HEK293 (cell line): ENCODE data around the gene CMKLR1.
A peak's percentile ranks its signal among the peaks of the same experiment; 100 is the strongest.

ENCODE experiments used
- CTCF ChIA-PET: fragments of 350-600 bp; formaldehyde crosslinking; extraction: SDS; loops from one replicate; lab custom pipeline; 2021; ENCODE audit warnings: antibody characterized with exemption; lab: Yijun Ruan, JAX
- POLR2A ChIA-PET: fragments of 300-600 bp; formaldehyde crosslinking; extraction: SDS; loops from one replicate; lab custom pipeline; 2020; ENCODE audit warnings: antibody characterized with exemption, inconsistent platforms; lab: Yijun Ruan, JAX
- H3K27ac ChIP-seq: fragments of 200-500 bp; sonication (Bioruptor generic); 2 replicates; pipeline ENCODE4 v1.5.1; 2014; ENCODE audit warnings: low read depth, low read length, control low read depth, inconsistent platforms; ENCODE audit errors: extremely low read depth
- H3K36me3 ChIP-seq, 2 experiments: fragments of 200-500 bp in 1 of 2; sonication (Bioruptor generic) in 1 of 2; 1 replicate in 1 of 2; 2 replicates in 1 of 2; pipeline ENCODE4 v1.5.1; 2014 to 2017; ENCODE audit warnings: inconsistent platforms in 2 of 2, low read length in 2 of 2; ENCODE audit not compliant: control insufficient read depth in 2 of 2, insufficient read depth in 1 of 2
- H3K4me1 ChIP-seq: fragments of 200-500 bp; sonication (Bioruptor generic); 2 replicates; pipeline ENCODE4 v1.5.1; 2014; ENCODE audit warnings: mild to moderate bottlenecking, low read length, inconsistent platforms; ENCODE audit not compliant: control insufficient read depth, insufficient read depth
- H3K4me3 ChIP-seq: 2 replicates; pipeline ENCODE4 v1.5.1; 2011; ENCODE audit warnings: low read depth, mild to moderate bottlenecking, control low read depth, low read length, moderate library complexity
- H3K9me3 ChIP-seq: fragments of 200-500 bp; sonication (Bioruptor generic); 2 replicates; pipeline ENCODE4 v1.5.1; 2014; ENCODE audit warnings: low read depth, low read length, inconsistent platforms; ENCODE audit not compliant: control insufficient read depth, insufficient read depth
- EGR2 ChIP-seq: fragments of 450-650 bp; formaldehyde crosslinking; IDR thresholded peaks from 2 replicates; pipeline ENCODE4 v1.5.1; 2016; ENCODE audit warnings: low read depth, missing biosample characterization, missing genetic modification characterization
- GFI1B ChIP-seq: fragments of 450-650 bp; formaldehyde crosslinking; IDR thresholded peaks from 2 replicates; pipeline ENCODE4 v1.5.1; 2016; ENCODE audit warnings: missing biosample characterization, missing genetic modification characterization
- HOXA7 ChIP-seq: sonication (generic); formaldehyde crosslinking; IDR thresholded peaks from 2 replicates; pipeline ENCODE4 v1.8.1; 2022; ENCODE audit warnings: missing genetic modification reagents, borderline replicate concordance
- TCF7L2 ChIP-seq: IDR thresholded peaks from 2 replicates; pipeline ENCODE4 v1.6.1; 2011; ENCODE audit warnings: low read depth, mild to moderate bottlenecking, inconsistent platforms, low read length, moderate library complexity, borderline replicate concordance
- ZFHX2 ChIP-seq: fragments of 450-650 bp; formaldehyde crosslinking; conservative IDR thresholded peaks from 2 replicates; pipeline ENCODE4 v1.5.1; 2016; ENCODE audit warnings: missing biosample characterization, missing genetic modification characterization
- ZNF146 ChIP-seq: fragments of 450-650 bp; formaldehyde crosslinking; IDR thresholded peaks from 2 replicates; pipeline ENCODE4 v1.5.1; 2016; ENCODE audit warnings: missing biosample characterization, missing genetic modification characterization
- ZNF169 ChIP-seq: fragments of 450-650 bp; formaldehyde crosslinking; IDR thresholded peaks from 2 replicates; pipeline ENCODE4 v1.5.1; 2016; ENCODE audit warnings: missing biosample characterization, missing genetic modification characterization
- ZNF175 ChIP-seq: fragments of 450-650 bp; formaldehyde crosslinking; IDR thresholded peaks from 2 replicates; pipeline ENCODE4 v1.5.1; 2016; ENCODE audit warnings: missing biosample characterization, missing genetic modification characterization
- ZNF341 ChIP-seq: fragments of 450-650 bp; formaldehyde crosslinking; IDR thresholded peaks from 2 replicates; pipeline ENCODE4; 2016; ENCODE audit warnings: low read depth, missing biosample characterization, missing genetic modification characterization
- ZNF350 ChIP-seq: fragments of 450-650 bp; formaldehyde crosslinking; IDR thresholded peaks from 2 replicates; pipeline ENCODE4 v1.5.0; 2017; ENCODE audit warnings: missing biosample characterization, mild to moderate bottlenecking, missing genetic modification characterization
- ZNF521 ChIP-seq: fragments of 450-650 bp; formaldehyde crosslinking; IDR thresholded peaks from 2 replicates; pipeline ENCODE4 v1.5.1; 2017; ENCODE audit warnings: missing biosample characterization, mild to moderate bottlenecking, missing genetic modification characterization
- ZNF560 ChIP-seq: fragments of 450-650 bp; formaldehyde crosslinking; IDR thresholded peaks from 2 replicates; pipeline ENCODE4 v1.5.1; 2017; ENCODE audit warnings: missing biosample characterization, missing genetic modification characterization, borderline replicate concordance
- ZNF654 ChIP-seq: fragments of 450-650 bp; formaldehyde crosslinking; IDR thresholded peaks from 2 replicates; pipeline ENCODE4 v1.5.1; 2016; ENCODE audit warnings: low read depth, missing biosample characterization, missing genetic modification characterization
- ZNF785 ChIP-seq: fragments of 450-650 bp; formaldehyde crosslinking; IDR thresholded peaks from 2 replicates; pipeline ENCODE4 v1.5.1; 2016; ENCODE audit warnings: missing biosample characterization, missing genetic modification characterization
- TF ChIP-seq, protein P1 (sequence below): fragments of 450-650 bp; formaldehyde crosslinking; IDR thresholded peaks from 2 replicates; pipeline ENCODE4 v1.5.1; 2016; ENCODE audit warnings: missing biosample characterization, missing genetic modification characterization, borderline replicate concordance
- TF ChIP-seq, protein P2 (sequence below): fragments of 450-650 bp; formaldehyde crosslinking; conservative IDR thresholded peaks from 2 replicates; pipeline ENCODE4 v1.5.1; 2016; ENCODE audit warnings: low read depth, missing biosample characterization, missing genetic modification characterization
- TF ChIP-seq, protein P3 (sequence below): fragments of 450-650 bp; formaldehyde crosslinking; IDR thresholded peaks from 2 replicates; pipeline ENCODE4 v1.5.1; 2016; ENCODE audit warnings: missing biosample characterization, missing genetic modification characterization

The CMKLR1 gene

DNA sequence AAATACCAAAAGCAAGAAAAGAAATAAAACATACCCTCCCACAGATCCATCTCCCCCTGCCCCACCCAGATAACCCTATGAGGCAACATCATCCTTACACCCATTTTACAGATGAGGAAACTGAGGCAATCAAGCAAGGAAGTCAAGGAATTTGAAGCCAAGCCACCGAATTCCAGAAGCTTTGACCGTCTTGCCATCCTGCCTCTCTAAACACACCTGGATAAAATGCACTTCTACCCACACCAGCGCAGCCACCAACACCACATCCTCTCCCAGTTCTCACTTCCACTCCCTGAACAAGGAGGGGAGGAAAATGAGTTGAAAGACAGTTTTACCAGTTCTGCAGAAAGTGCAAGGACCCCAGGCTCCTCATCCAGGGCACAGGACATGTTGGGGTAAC lies 13.6 kb downstream of the CMKLR1 start:
- Histone ChIP-seq H3K4me3 (no peak overlapping the region), H3K4me1 (no peaks in the 10 kb centered on the region), H3K27ac (no peak overlapping the region), H3K36me3 (no peaks in the 10 kb centered on the region), H3K9me3 (no peaks in the 10 kb centered on the region)
- POLR2A ChIA-PET = no interaction called here
- CTCF ChIA-PET = interaction anchor here (0.7 kb wide), 1 partner anchor 185 kb away, joined by 3 read pairs; no protein-coding TSS in a partner anchor
- TF ChIP-seq ZNF146 (tag by site-specific recombination) = no peak

DNA sequence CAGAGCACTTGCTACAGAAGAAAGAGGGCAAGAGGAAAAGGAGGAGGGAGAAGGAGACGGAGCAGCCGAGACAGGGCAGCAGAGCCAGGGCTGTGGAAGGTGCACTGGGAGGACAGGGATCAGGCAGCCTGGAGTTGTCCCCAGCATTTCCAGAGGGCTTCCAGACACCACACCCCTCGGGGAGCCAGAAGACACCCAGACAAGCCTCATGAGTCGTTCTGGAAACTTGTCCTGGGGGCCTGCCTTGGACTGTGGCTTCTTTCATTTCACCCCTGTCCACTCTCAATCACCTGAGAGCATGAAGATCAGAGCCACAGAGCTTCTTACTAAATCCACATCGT lies 14.1 kb downstream of the CMKLR1 start:
- ChIA-PET POLR2A (no interaction called here), CTCF (interaction anchor here (0.6 to 0.7 kb wide), 2 partner anchors 22 to 185 kb away, joined by 3 read pairs; no protein-coding TSS in a partner anchor)
- Histone ChIP-seq H3K9me3 (no peaks in the 10 kb centered on the region), H3K36me3 (no peaks in the 10 kb centered on the region), H3K4me1 (no peaks in the 10 kb centered on the region), H3K4me3 (no peak overlapping the region), H3K27ac (no peak overlapping the region)
- TF ChIP-seq ZNF654 (tag by site-specific recombination) (no peak), ZNF175 (tag by site-specific recombination) (no peak), HOXA7 (CRISPR knock-in tag) (no peak)

DNA sequence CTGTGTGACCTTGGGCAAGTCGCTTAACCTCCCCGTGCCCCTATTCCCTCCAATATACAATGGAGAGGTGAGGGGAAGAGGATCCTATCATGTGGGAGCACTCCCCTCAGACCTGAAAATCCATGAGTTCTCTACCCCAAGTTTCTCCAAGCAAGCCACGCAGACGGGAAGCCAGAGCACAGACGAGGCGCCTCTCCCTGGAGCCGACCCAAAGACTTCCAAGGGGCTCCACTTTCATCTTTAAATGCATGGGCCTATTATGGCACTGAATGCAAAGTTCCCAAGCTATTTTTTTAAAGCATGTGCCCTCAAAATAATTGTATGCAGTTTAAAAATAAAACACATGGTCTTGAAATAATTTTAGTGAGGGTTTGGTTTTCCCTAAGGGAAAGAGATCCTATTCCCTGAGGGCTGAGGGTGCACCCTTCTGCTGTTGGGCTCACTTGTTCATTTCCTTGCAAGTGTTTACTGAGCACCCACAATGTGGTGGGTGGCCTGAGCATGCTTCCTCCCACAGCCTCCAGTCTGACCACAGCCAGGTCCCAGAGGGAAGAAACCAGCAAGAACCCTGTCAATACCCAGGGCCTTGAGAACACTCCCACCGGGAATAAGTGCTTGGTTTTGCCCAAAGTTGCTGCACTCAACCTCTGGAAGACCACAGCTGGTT lies 14.6 kb downstream of the CMKLR1 start:
- H3K4me3 ChIP-seq = no peak overlapping the region
- no peaks in the 10 kb centered on the region for H3K9me3 ChIP-seq
- TF ChIP-seq ZNF341 (no peak), ZFHX2 (tag by site-specific recombination) (peak; percentile 81), EGR2 (tag by site-specific recombination) (peak; percentile 90)
- ChIA-PET CTCF (interaction anchor here (0.6 to 1.0 kb wide), 2 partner anchors 21 to 406 kb away, joined by 3 to 4 read pairs; no protein-coding TSS in a partner anchor), POLR2A (no interaction called here)
- no peaks in the 10 kb centered on the region for H3K36me3 ChIP-seq
- no peak overlapping the region for H3K27ac ChIP-seq
- H3K4me1 ChIP-seq = no peaks in the 10 kb centered on the region

DNA sequence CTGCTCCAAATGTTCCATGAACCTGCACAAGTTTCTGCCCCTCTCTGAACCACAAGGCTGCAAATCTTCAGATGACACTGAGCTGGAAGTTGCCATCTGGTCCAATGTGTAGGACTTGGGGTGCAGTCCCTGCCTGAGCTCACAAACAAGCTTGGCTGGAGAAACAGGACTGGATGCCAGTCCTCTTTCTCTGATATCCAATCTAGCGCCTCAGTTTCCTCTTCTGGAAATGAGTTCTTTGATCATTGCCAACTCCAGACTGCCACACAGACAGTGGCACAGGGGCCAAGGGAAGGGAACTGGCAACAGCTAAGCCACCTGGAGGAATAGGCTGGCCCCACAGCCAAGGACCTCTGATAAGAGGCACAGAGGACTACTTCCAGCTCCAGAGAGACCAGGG lies 15.5 kb downstream of the CMKLR1 start:
- ChIA-PET POLR2A (no interaction called here), CTCF (interaction anchor here (1.0 kb wide), 1 partner anchor 405 kb away, joined by 4 read pairs; no protein-coding TSS in a partner anchor)
- H3K4me1 ChIP-seq = no peaks in the 10 kb centered on the region
- H3K9me3 ChIP-seq = no peaks in the 10 kb centered on the region
- no peak overlapping the region for H3K27ac ChIP-seq
- no peaks in the 10 kb centered on the region for H3K36me3 ChIP-seq
- TF ChIP-seq ZNF350 = no peak
- TF ChIP-seq ZNF169 = no peak
- no peak for TF ChIP-seq ZNF521 (tag by site-specific recombination)
- TF ChIP-seq ZNF560 (tag by site-specific recombination) = no peak
- no peak for TF ChIP-seq ZNF785
- TF ChIP-seq TCF7L2 = no peak
- TF ChIP-seq, protein P1, sequence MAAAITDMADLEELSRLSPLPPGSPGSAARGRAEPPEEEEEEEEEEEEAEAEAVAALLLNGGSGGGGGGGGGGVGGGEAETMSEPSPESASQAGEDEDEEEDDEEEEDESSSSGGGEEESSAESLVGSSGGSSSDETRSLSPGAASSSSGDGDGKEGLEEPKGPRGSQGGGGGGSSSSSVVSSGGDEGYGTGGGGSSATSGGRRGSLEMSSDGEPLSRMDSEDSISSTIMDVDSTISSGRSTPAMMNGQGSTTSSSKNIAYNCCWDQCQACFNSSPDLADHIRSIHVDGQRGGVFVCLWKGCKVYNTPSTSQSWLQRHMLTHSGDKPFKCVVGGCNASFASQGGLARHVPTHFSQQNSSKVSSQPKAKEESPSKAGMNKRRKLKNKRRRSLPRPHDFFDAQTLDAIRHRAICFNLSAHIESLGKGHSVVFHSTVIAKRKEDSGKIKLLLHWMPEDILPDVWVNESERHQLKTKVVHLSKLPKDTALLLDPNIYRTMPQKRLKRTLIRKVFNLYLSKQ = no peak
- TF ChIP-seq, protein P2, sequence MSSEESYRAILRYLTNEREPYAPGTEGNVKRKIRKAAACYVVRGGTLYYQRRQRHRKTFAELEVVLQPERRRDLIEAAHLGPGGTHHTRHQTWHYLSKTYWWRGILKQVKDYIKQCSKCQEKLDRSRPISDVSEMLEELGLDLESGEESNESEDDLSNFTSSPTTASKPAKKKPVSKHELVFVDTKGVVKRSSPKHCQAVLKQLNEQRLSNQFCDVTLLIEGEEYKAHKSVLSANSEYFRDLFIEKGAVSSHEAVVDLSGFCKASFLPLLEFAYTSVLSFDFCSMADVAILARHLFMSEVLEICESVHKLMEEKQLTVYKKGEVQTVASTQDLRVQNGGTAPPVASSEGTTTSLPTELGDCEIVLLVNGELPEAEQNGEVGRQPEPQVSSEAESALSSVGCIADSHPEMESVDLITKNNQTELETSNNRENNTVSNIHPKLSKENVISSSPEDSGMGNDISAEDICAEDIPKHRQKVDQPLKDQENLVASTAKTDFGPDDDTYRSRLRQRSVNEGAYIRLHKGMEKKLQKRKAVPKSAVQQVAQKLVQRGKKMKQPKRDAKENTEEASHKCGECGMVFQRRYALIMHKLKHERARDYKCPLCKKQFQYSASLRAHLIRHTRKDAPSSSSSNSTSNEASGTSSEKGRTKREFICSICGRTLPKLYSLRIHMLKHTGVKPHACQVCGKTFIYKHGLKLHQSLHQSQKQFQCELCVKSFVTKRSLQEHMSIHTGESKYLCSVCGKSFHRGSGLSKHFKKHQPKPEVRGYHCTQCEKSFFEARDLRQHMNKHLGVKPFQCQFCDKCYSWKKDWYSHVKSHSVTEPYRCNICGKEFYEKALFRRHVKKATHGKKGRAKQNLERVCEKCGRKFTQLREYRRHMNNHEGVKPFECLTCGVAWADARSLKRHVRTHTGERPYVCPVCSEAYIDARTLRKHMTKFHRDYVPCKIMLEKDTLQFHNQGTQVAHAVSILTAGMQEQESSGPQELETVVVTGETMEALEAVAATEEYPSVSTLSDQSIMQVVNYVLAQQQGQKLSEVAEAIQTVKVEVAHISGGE (tag by site-specific recombination) = no peak
- no peak for TF ChIP-seq EGR2 (tag by site-specific recombination)
- TF ChIP-seq, protein P3, sequence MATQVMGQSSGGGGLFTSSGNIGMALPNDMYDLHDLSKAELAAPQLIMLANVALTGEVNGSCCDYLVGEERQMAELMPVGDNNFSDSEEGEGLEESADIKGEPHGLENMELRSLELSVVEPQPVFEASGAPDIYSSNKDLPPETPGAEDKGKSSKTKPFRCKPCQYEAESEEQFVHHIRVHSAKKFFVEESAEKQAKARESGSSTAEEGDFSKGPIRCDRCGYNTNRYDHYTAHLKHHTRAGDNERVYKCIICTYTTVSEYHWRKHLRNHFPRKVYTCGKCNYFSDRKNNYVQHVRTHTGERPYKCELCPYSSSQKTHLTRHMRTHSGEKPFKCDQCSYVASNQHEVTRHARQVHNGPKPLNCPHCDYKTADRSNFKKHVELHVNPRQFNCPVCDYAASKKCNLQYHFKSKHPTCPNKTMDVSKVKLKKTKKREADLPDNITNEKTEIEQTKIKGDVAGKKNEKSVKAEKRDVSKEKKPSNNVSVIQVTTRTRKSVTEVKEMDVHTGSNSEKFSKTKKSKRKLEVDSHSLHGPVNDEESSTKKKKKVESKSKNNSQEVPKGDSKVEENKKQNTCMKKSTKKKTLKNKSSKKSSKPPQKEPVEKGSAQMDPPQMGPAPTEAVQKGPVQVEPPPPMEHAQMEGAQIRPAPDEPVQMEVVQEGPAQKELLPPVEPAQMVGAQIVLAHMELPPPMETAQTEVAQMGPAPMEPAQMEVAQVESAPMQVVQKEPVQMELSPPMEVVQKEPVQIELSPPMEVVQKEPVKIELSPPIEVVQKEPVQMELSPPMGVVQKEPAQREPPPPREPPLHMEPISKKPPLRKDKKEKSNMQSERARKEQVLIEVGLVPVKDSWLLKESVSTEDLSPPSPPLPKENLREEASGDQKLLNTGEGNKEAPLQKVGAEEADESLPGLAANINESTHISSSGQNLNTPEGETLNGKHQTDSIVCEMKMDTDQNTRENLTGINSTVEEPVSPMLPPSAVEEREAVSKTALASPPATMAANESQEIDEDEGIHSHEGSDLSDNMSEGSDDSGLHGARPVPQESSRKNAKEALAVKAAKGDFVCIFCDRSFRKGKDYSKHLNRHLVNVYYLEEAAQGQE (tag by site-specific recombination) = no peak
- no peak for TF ChIP-seq GFI1B (tag by site-specific recombination)
- no peak overlapping the region for H3K4me3 ChIP-seq
